CD14-positive monocyte (primary cell): Measurements from ENCODE around the gene RCAN2. TPM values are rescaled to one million over a fixed set of nuclear protein-coding genes. Genes with fewer than 3 reads are reported as not detected.

Experiments
- DNase-seq, 3 donors: peaks; one replicate each; pipeline ENCODE4 v3.0.0-alpha.2; 2011 to 2022
- H2AFZ ChIP-seq: 2 replicates; pipeline ENCODE4 v1.6.0; 2012; ENCODE audit warnings: mild to moderate bottlenecking, low read depth, low read length, inconsistent platforms; ENCODE audit not compliant: insufficient read depth, poor library complexity, severe bottlenecking
- H3K27ac ChIP-seq, 2 donors: 1 replicate in 1 of 2; 2 replicates in 1 of 2; pipeline ENCODE4 v1.5.1; 2012 to 2013; ENCODE audit warnings: low read length in 2 of 2, control low read depth in 1 of 2, inconsistent platforms in 1 of 2, low read depth in 1 of 2, mild to moderate bottlenecking in 1 of 2
- H3K27me3 ChIP-seq, 2 donors: one replicate each; pipeline versions ENCODE4 v1.6.0 to v1.6.1; 2011 to 2013; ENCODE audit warnings: low read length in 2 of 2; ENCODE audit not compliant: control insufficient read depth in 2 of 2, insufficient read depth in 2 of 2
- H3K36me3 ChIP-seq, 2 donors: replicated peaks in 1 of 2; 1 replicate in 1 of 2; 2 replicates in 1 of 2; pipeline versions ENCODE4 v1.5.1 to v1.6.1; 2012 to 2013; ENCODE audit warnings: low read length in 2 of 2, control low read depth in 1 of 2, inconsistent platforms in 1 of 2, mild to moderate bottlenecking in 1 of 2; ENCODE audit not compliant: insufficient read depth in 2 of 2, control insufficient read depth in 1 of 2
- H3K4me1 ChIP-seq, 2 donors: 1 replicate in 1 of 2; 2 replicates in 1 of 2; pipeline versions ENCODE4 v1.5.1 to v1.6.1; 2012 to 2013; ENCODE audit warnings: low read length in 2 of 2, control low read depth in 1 of 2, inconsistent platforms in 1 of 2, mild to moderate bottlenecking in 1 of 2, moderate library complexity in 1 of 2; ENCODE audit not compliant: insufficient read depth in 2 of 2, control insufficient read depth in 1 of 2
- H3K4me2 ChIP-seq: replicated peaks from 2 replicates; pipeline ENCODE3; 2012; ENCODE audit warnings: low read length, moderate library complexity, mild to moderate bottlenecking; ENCODE audit not compliant: poor library complexity, severe bottlenecking; ENCODE audit errors: extremely low read depth
- H3K4me3 ChIP-seq, 3 experiments: fragments of 200-600 bp in 1 of 3; sonication (generic) in 1 of 3; replicated peaks in 1 of 3; 1 replicate in 2 of 3; 2 replicates in 1 of 3; pipeline ENCODE4 v1.5.1; 2011 to 2013; ENCODE audit warnings: low read length in 3 of 3, mild to moderate bottlenecking in 3 of 3, control low read depth in 2 of 3, low read depth in 2 of 3, inconsistent platforms in 1 of 3, moderate library complexity in 1 of 3
- H3K79me2 ChIP-seq: 2 replicates; pipeline ENCODE4 v1.6.0; 2012; ENCODE audit warnings: mild to moderate bottlenecking, control low read depth, inconsistent platforms, low read length, moderate library complexity; ENCODE audit not compliant: insufficient read depth
- H3K9ac ChIP-seq: 2 replicates; pipeline ENCODE4 v1.6.0; 2017; ENCODE audit warnings: low read length, mild to moderate bottlenecking; ENCODE audit not compliant: insufficient read depth, poor library complexity, severe bottlenecking
- H3K9me3 ChIP-seq, 2 donors: replicated peaks in 1 of 2; 1 replicate in 1 of 2; 2 replicates in 1 of 2; pipeline versions ENCODE4 v1.5.1 to v1.6.1; 2012 to 2013; ENCODE audit warnings: low read length in 2 of 2, control low read depth in 1 of 2; ENCODE audit not compliant: control insufficient read depth in 1 of 2, insufficient read depth in 1 of 2
- H4K20me1 ChIP-seq: 2 replicates; pipeline ENCODE4 v1.6.0; 2012; ENCODE audit warnings: mild to moderate bottlenecking, low read length, control low read depth, moderate library complexity; ENCODE audit not compliant: insufficient read depth
- H3K27ac Mint-ChIP-seq, 7 donors: one replicate each; pipeline ENCODE4 v1.8.0; 2020; ENCODE audit warnings: mild to moderate bottlenecking in 7 of 7, mixed read lengths in 7 of 7, moderate library complexity in 6 of 7, inconsistent platforms in 2 of 7
- H3K27me3 Mint-ChIP-seq, 3 donors: one replicate each; pipeline ENCODE4 v1.8.0; 2021 to 2022; ENCODE audit warnings: low read depth in 3 of 3, mild to moderate bottlenecking in 3 of 3, mixed read lengths in 3 of 3, moderate library complexity in 3 of 3, inconsistent platforms in 1 of 3
- H3K36me3 Mint-ChIP-seq, 2 donors: one replicate each; pipeline ENCODE4 v1.8.0; 2020; ENCODE audit warnings: mixed read lengths in 2 of 2, inconsistent platforms in 1 of 2, mild to moderate bottlenecking in 1 of 2
- H3K4me1 Mint-ChIP-seq: one replicate; pipeline ENCODE4 v1.8.0; 2020; ENCODE audit warnings: mild to moderate bottlenecking, mixed read lengths
- H3K4me3 Mint-ChIP-seq, 2 donors: one replicate each; pipeline ENCODE4 v1.8.0; 2020; ENCODE audit warnings: mild to moderate bottlenecking in 2 of 2, mixed read lengths in 2 of 2, moderate library complexity in 1 of 2
- H3K9me3 Mint-ChIP-seq, 7 donors: one replicate each; pipeline ENCODE4 v1.8.0; 2020 to 2022; ENCODE audit warnings: mixed read lengths in 7 of 7, mild to moderate bottlenecking in 6 of 7, moderate library complexity in 6 of 7, inconsistent platforms in 2 of 7
- whole genome bisulfite sequencing: methylation state at CpG from one replicate; pipeline ENCODE4 v1.1.5; 2013; ENCODE audit warnings: missing lambda C conversion rate; ENCODE audit not compliant: insufficient coverage; 5-methylcytosine and 5-hydroxymethylcytosine counted together
- intact Hi-C, 2 donors: fragments of 100-400 bp; cut with micrococcal nuclease; formaldehyde crosslinking; loops; one replicate each; pipeline versions ENCODE4 v1.15.0 to v1.15.1; 2023
- polyA plus RNA-seq, 3 donors: library from polyadenylated mRNA; depleted of rRNA in 1 of 3; unstranded in 2 of 3; stranded (reverse) in 1 of 3; fragments of 300-500 nt in 2 of 3; fragments of >200 nt in 1 of 3; fragmentation: Illumina TruSeq in 2 of 3; gene quantifications; 1 replicate in 2 of 3; 2 replicates in 1 of 3; pipeline ENCODE4 v1.2.3, GENCODE V29; 2012 to 2021
- TF ChIP-seq, protein P1 (sequence below): fragments of 200-600 bp; IDR thresholded peaks from one replicate; pipeline ENCODE4 v1.8.0; 2022; ENCODE audit warnings: antibody characterized with exemption, mild to moderate bottlenecking

Gene RCAN2
- polyA plus RNA-seq, 3 donors, result not detected

DNA sequence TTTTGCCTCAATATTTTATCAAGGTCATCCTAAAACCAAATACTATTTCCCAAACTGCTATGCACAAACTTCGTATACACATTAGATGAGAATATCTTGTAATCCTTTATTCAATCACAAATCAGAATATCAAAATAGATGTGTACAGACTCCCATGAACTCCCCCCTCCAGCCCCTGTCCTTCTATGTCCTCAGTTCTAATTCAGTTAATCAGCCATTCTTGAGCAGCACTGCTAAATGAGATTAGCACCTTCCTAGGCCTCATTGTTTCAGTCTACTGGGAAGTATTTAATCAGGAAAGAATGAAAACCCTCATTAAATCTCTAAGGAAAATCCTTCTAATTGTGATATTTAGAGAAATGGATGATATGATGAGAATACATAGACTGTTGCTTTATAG, 36.6 kb downstream of the RCAN2 start:
- H3K27ac Mint-ChIP-seq, result no peak overlapping the region
- intact Hi-C loops, result no loop called here
- no peak overlapping the region for H3K27ac ChIP-seq
- peaks cover 0 to 2% (median 0%) of the 10 kb centered on the region in 7 donors for H3K9me3 Mint-ChIP-seq
- H3K4me1 Mint-ChIP-seq, result no peaks in the 10 kb centered on the region
- no peak overlapping the region for H3K4me2 ChIP-seq
- H3K9ac ChIP-seq, result no peak overlapping the region
- no peaks in the 10 kb centered on the region for H3K9me3 ChIP-seq
- no peak overlapping the region for H2AFZ ChIP-seq
- H3K4me3 Mint-ChIP-seq, result no peak overlapping the region
- DNase-seq, result no peak
- H3K27me3 ChIP-seq, result no peaks in the 10 kb centered on the region
- no CpG with 5 or more reads among the region's 1 CpG for WGBS
- H3K27me3 Mint-ChIP-seq, result peaks cover 0 to 2% (median 0%) of the 10 kb centered on the region in 3 donors
- TF ChIP-seq, protein P1, sequence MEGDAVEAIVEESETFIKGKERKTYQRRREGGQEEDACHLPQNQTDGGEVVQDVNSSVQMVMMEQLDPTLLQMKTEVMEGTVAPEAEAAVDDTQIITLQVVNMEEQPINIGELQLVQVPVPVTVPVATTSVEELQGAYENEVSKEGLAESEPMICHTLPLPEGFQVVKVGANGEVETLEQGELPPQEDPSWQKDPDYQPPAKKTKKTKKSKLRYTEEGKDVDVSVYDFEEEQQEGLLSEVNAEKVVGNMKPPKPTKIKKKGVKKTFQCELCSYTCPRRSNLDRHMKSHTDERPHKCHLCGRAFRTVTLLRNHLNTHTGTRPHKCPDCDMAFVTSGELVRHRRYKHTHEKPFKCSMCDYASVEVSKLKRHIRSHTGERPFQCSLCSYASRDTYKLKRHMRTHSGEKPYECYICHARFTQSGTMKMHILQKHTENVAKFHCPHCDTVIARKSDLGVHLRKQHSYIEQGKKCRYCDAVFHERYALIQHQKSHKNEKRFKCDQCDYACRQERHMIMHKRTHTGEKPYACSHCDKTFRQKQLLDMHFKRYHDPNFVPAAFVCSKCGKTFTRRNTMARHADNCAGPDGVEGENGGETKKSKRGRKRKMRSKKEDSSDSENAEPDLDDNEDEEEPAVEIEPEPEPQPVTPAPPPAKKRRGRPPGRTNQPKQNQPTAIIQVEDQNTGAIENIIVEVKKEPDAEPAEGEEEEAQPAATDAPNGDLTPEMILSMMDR, result no peak
- H3K79me2 ChIP-seq, result no peaks in the 10 kb centered on the region
- no peak overlapping the region for H3K4me3 ChIP-seq
- no peaks in the 10 kb centered on the region for H3K4me1 ChIP-seq
- no peaks in the 10 kb centered on the region for H4K20me1 ChIP-seq
- no peaks in the 10 kb centered on the region for H3K36me3 Mint-ChIP-seq
- H3K36me3 ChIP-seq, result no peaks in the 10 kb centered on the region

- TF ChIP-seq, protein P1, result no peak
- H2AFZ ChIP-seq, result no peak overlapping the region
- H3K4me2 ChIP-seq, result no peak overlapping the region
- H4K20me1 ChIP-seq, result no peaks in the 10 kb centered on the region
- no peaks in the 10 kb centered on the region for H3K4me1 ChIP-seq
- Mint-ChIP-seq H3K27ac (no peak overlapping the region), H3K9me3 (peaks cover 0 to 2% (median 0%) of the 10 kb centered on the region in 7 donors), H3K36me3 (no peaks in the 10 kb centered on the region), H3K4me1 (no peaks in the 10 kb centered on the region), H3K27me3 (peaks cover 0 to 2% (median 0%) of the 10 kb centered on the region in 3 donors), H3K4me3 (no peak overlapping the region)
- no peaks in the 10 kb centered on the region for H3K79me2 ChIP-seq
- H3K9ac ChIP-seq, result no peak overlapping the region
- H3K4me3 ChIP-seq, result no peak overlapping the region
- H3K9me3 ChIP-seq, result no peaks in the 10 kb centered on the region
- intact Hi-C loops, result no loop called here
- no CpG with 5 or more reads among the region's 3 CpGs for WGBS
- H3K36me3 ChIP-seq, result no peaks in the 10 kb centered on the region
- H3K27me3 ChIP-seq, result no peaks in the 10 kb centered on the region
- DNase-seq, result no peak
- H3K27ac ChIP-seq, result no peak overlapping the region
Observed at GRCh38 chr6:46453741-46454316, 37.4 kb downstream of the RCAN2 start.
